ENCODE data around the gene HOXB3. TPM values are rescaled to one million over a fixed set of nuclear protein-coding genes. Genes with fewer than 3 reads are reported as not detected.

HOXB3 gene
- total RNA-seq, 1 experiment from 2014 or later: 6.0 TPM

- Histone ChIP-seq H3F3A (ENCODE audit: low read length, unreplicated experiment) (no peaks in the 10 kb centered on the region), H3K4me3 (ENCODE audit: low read length) (no peak overlapping the region), H2AFZ (ENCODE audit: low read length) (no peak overlapping the region), H3K36me3 (ENCODE audit: low read depth, low read length) (no peaks in the 10 kb centered on the region), H3K79me2 (ENCODE audit: low read length) (no peaks in the 10 kb centered on the region), H3K27me3 (ENCODE audit: low read length) (no peaks in the 10 kb centered on the region), H3K9me2 (replicated peaks; ENCODE audit: low read length) (no peaks in the 10 kb centered on the region), H3K27ac (ENCODE audit: low read length) (no peak overlapping the region), H3K4me1 (ENCODE audit: insufficient read depth, low read length) (peaks cover 2% of the 10 kb centered on the region; the same call in 1 of the 2 replicates), H4K20me1 (ENCODE audit: low read length) (no peaks in the 10 kb centered on the region), H3K9me3 (ENCODE audit: low read length) (no peaks in the 10 kb centered on the region), H3K4me2 (ENCODE audit: low read length) (no peak overlapping the region), H3K9ac (ENCODE audit: low read length) (no peak overlapping the region)
- CTCF ChIA-PET: no interaction called here
- intact Hi-C loops (cut with micrococcal nuclease): no loop called here
- DNase-seq (no peak), ATAC-seq (no peak)
- no TSS peak for BruUV-seq (replicated peaks)
- POLR2A ChIA-PET (ENCODE audit: unreplicated experiment): no interaction called here
- TF ChIP-seq EZH2phosphoT487 (IDR thresholded peaks at IDR 0.05; ENCODE audit: borderline replicate concordance, low read length): no peak
- TF ChIP-seq EZH2 (IDR thresholded peaks at IDR 0.05; ENCODE audit: low read length, unreplicated experiment): no peak
These were observed 20.2 kb downstream of the HOXB3 start for GRCh38 chr17:48569674-48570324.

GRCh38 chr17:48569240-48569582 is 20.8 kb downstream of the HOXB3 start:
- no peaks in the 10 kb centered on the region for H3K36me3 ChIP-seq (ENCODE audit: low read depth, low read length)
- intact Hi-C loops (cut with micrococcal nuclease): no loop called here
- TF ChIP-seq CTCF (conservative IDR thresholded peaks at IDR 0.05; ENCODE audit: low read depth, low read length) (no peak), EZH2phosphoT487 (IDR thresholded peaks at IDR 0.05; ENCODE audit: borderline replicate concordance, low read length) (no peak), EZH2 (IDR thresholded peaks at IDR 0.05; ENCODE audit: low read length, unreplicated experiment) (no peak)
- no peaks in the 10 kb centered on the region for H3K79me2 ChIP-seq (ENCODE audit: low read length)
- H3K9me3 ChIP-seq (ENCODE audit: low read length): no peaks in the 10 kb centered on the region
- H3K9ac ChIP-seq (ENCODE audit: low read length): no peak overlapping the region
- ChIA-PET POLR2A (ENCODE audit: unreplicated experiment) (no interaction called here), CTCF (interaction anchor here (0.7 kb wide), 1 partner anchor 196 kb away, joined by 5 read pairs; no protein-coding TSS in a partner anchor)
- no peaks in the 10 kb centered on the region for H4K20me1 ChIP-seq (ENCODE audit: low read length)
- H3F3A ChIP-seq (ENCODE audit: low read length, unreplicated experiment): no peaks in the 10 kb centered on the region
- no peak overlapping the region for H2AFZ ChIP-seq (ENCODE audit: low read length)
- no peak overlapping the region for H3K27ac ChIP-seq (ENCODE audit: low read length)
- ATAC-seq (no peak), DNase-seq (no peak)
- BruUV-seq (replicated peaks): no TSS peak
- no peak overlapping the region for H3K4me3 ChIP-seq (ENCODE audit: low read length)
- no peak overlapping the region for H3K4me2 ChIP-seq (ENCODE audit: low read length)
- H3K9me2 ChIP-seq (replicated peaks; ENCODE audit: low read length): no peaks in the 10 kb centered on the region
- H3K4me1 ChIP-seq (ENCODE audit: insufficient read depth, low read length): no peaks in the 10 kb centered on the region
- no peaks in the 10 kb centered on the region for H3K27me3 ChIP-seq (ENCODE audit: low read length)

- Histone ChIP-seq H3K27me3 (ENCODE audit: low read length) (no peaks in the 10 kb centered on the region), H3K4me3 (ENCODE audit: low read length) (no peak overlapping the region), H3K9me3 (ENCODE audit: low read length) (no peaks in the 10 kb centered on the region), H3F3A (ENCODE audit: low read length, unreplicated experiment) (no peaks in the 10 kb centered on the region), H3K4me1 (ENCODE audit: insufficient read depth, low read length) (no peaks in the 10 kb centered on the region), H3K27ac (ENCODE audit: low read length) (no peak overlapping the region), H3K36me3 (ENCODE audit: low read depth, low read length) (no peaks in the 10 kb centered on the region), H2AFZ (ENCODE audit: low read length) (no peak overlapping the region), H3K9ac (ENCODE audit: low read length) (no peak overlapping the region), H4K20me1 (ENCODE audit: low read length) (no peaks in the 10 kb centered on the region), H3K4me2 (ENCODE audit: low read length) (no peak overlapping the region), H3K79me2 (ENCODE audit: low read length) (no peaks in the 10 kb centered on the region), H3K9me2 (replicated peaks; ENCODE audit: low read length) (no peaks in the 10 kb centered on the region)
- intact Hi-C loops (cut with micrococcal nuclease): no loop called here
- POLR2A ChIA-PET (ENCODE audit: unreplicated experiment): no interaction called here
- BruUV-seq (replicated peaks): no TSS peak
- no peak for TF ChIP-seq EZH2phosphoT487 (IDR thresholded peaks at IDR 0.05; ENCODE audit: borderline replicate concordance, low read length)
- TF ChIP-seq CTCF (conservative IDR thresholded peaks at IDR 0.05; ENCODE audit: low read depth, low read length): no peak
- no peak for TF ChIP-seq EZH2 (IDR thresholded peaks at IDR 0.05; ENCODE audit: low read length, unreplicated experiment)
- ATAC-seq (no peak), DNase-seq (no peak)
- CTCF ChIA-PET: interaction anchor here (0.7 kb wide), 1 partner anchor 196 kb away, joined by 5 read pairs; no protein-coding TSS in a partner anchor
These were observed 21.4 kb downstream of the HOXB3 start for GRCh38 chr17:48568499-48569239.
